HepG2 (cell line): ENCODE data around the gene POLR1G. TPM values are rescaled to one million over a fixed set of nuclear protein-coding genes. Genes with fewer than 3 reads are reported as not detected.

Source experiments
- ATAC-seq: fragments of 200-7000 bp; cut with Tn5 transposase; 3 replicates; pipeline ENCODE4 v1.9.1; 2020; ENCODE audit warnings: mild to moderate bottlenecking, moderate library complexity
- BruUV-seq: library from RNA; stranded (reverse); fragments of 400-500 nt; replicated peaks from 2 replicates; lab custom pipeline; 2021; lab: Mats Ljungman, UMichigan
- CTCF ChIA-PET: fragments of 300-600 bp; formaldehyde crosslinking; extraction: SDS; loops from one replicate; lab custom pipeline; 2021; ENCODE audit warnings: low total read pairs, inconsistent platforms, low intra/inter-chr PET ratio; lab: Yijun Ruan, JAX
- POLR2A ChIA-PET: fragments of 350-600 bp; sonication (Branson Sonifier 250); formaldehyde crosslinking; loops from one replicate; lab custom pipeline; 2020; ENCODE audit warnings: antibody characterized with exemption, inconsistent platforms; lab: Yijun Ruan, JAX
- DNase-seq: peaks from one replicate; pipeline ENCODE4 v3.0.0-alpha.2; 2015; ENCODE audit warnings: low spot score
- FAIRE-seq: peaks from 3 replicates; lab custom pipeline; 2011; peaks lifted over from hg19 to GRCh38; lab: Jason Lieb, UNC
- H2AFZ ChIP-seq: one replicate; pipeline ENCODE4 v1.6.1; 2011; ENCODE audit warnings: low read length, inconsistent platforms
- H3K27ac ChIP-seq: fragments of 300-600 bp; 3 replicates; pipeline ENCODE4 v1.8.0; 2011; ENCODE audit warnings: mixed run types, mild to moderate bottlenecking, mixed read lengths, low read length, inconsistent platforms; ENCODE audit not compliant: insufficient read depth; ENCODE audit errors: extremely low read length
- H3K27me3 ChIP-seq, 2 experiments: fragments of 200-600 bp in 1 of 2; 2 replicates in 1 of 2; 3 replicates in 1 of 2; pipeline versions ENCODE4 v1.6.0 to v1.8.0; 2011; ENCODE audit warnings: low read length in 2 of 2, mild to moderate bottlenecking in 2 of 2, moderate library complexity in 2 of 2, inconsistent platforms in 1 of 2; ENCODE audit not compliant: insufficient read depth in 2 of 2, control insufficient read depth in 1 of 2
- H3K36me3 ChIP-seq, 2 experiments: fragments of 200-600 bp in 1 of 2; replicated peaks in 1 of 2; 2 replicates in 1 of 2; 3 replicates in 1 of 2; pipeline versions ENCODE4 v1.5.1 to v1.8.0; 2011; ENCODE audit warnings: low read length in 2 of 2, inconsistent platforms in 1 of 2; ENCODE audit not compliant: insufficient read depth in 2 of 2, control insufficient read depth in 1 of 2
- H3K4me1 ChIP-seq: 2 replicates; pipeline ENCODE4 v1.5.1; 2012; ENCODE audit warnings: low read length, inconsistent platforms; ENCODE audit not compliant: insufficient read depth
- H3K4me2 ChIP-seq: 2 replicates; pipeline ENCODE4 v1.6.0; 2011; ENCODE audit warnings: low read depth, low read length, inconsistent platforms
- H3K4me3 ChIP-seq, 3 experiments: fragments of 200-600 bp in 1 of 3; sonication (generic), shearing (Covaris generic) in 1 of 3; replicated peaks in 1 of 3; 2 replicates each; pipeline ENCODE4 v1.5.1; 2011 to 2016; ENCODE audit warnings: low read length in 3 of 3, inconsistent platforms in 2 of 3, low read depth in 2 of 3, mild to moderate bottlenecking in 2 of 3, control low read depth in 1 of 3, mixed read lengths in 1 of 3; ENCODE audit not compliant: insufficient read depth in 1 of 3
- H3K79me2 ChIP-seq: one replicate; pipeline ENCODE4 v1.6.1; 2011; ENCODE audit warnings: low read length, inconsistent platforms; ENCODE audit not compliant: insufficient read depth
- H3K9ac ChIP-seq: 2 replicates; pipeline ENCODE4 v1.6.0; 2011; ENCODE audit warnings: mild to moderate bottlenecking, low read depth, low read length, inconsistent platforms; ENCODE audit not compliant: insufficient read depth
- H3K9me3 ChIP-seq: 2 replicates; pipeline ENCODE4 v1.5.1; 2012; ENCODE audit warnings: mild to moderate bottlenecking, low read length
- H4K20me1 ChIP-seq: 2 replicates; pipeline ENCODE4 v1.6.0; 2011; ENCODE audit warnings: inconsistent platforms, mild to moderate bottlenecking, low read length, moderate library complexity; ENCODE audit not compliant: insufficient read depth
- CHD4 ChIP-seq: fragments of 200-600 bp; sonication (generic); IDR thresholded peaks from 2 replicates; pipeline ENCODE4 v1.7.0; 2017; ENCODE audit warnings: mild to moderate bottlenecking, low read length, borderline replicate concordance
- CREM ChIP-seq, 2 experiments: sonication (generic) in 1 of 2; formaldehyde crosslinking in 1 of 2; IDR thresholded peaks; 2 replicates each; pipeline versions ENCODE4 v1.4.0 to v1.6.1; 2016 to 2020; ENCODE audit warnings: antibody characterized with exemption in 1 of 2, mild to moderate bottlenecking in 1 of 2, missing genetic modification reagents in 1 of 2
- DNMT3B ChIP-seq: conservative IDR thresholded peaks from 2 replicates; pipeline ENCODE4 v1.6.1; 2016; ENCODE audit warnings: missing biosample characterization, control low read depth
- HIVEP1 ChIP-seq: sonication (generic); formaldehyde crosslinking; IDR thresholded peaks from 2 replicates; pipeline ENCODE4 v1.4.0; 2020; ENCODE audit warnings: mild to moderate bottlenecking, missing genetic modification reagents
- SNAPC4 ChIP-seq: sonication (generic); formaldehyde crosslinking; IDR thresholded peaks from 2 replicates; pipeline ENCODE4 v1.4.0; 2020; ENCODE audit warnings: mild to moderate bottlenecking, missing genetic modification reagents
- TRAFD1 ChIP-seq: sonication (generic); formaldehyde crosslinking; IDR thresholded peaks from 2 replicates; pipeline ENCODE4 v1.5.1; 2020; ENCODE audit warnings: missing genetic modification reagents, mild to moderate bottlenecking, borderline replicate concordance
- XBP1 ChIP-seq: sonication (generic); formaldehyde crosslinking; IDR thresholded peaks from 2 replicates; pipeline ENCODE4 v1.5.0; 2020; ENCODE audit warnings: missing genetic modification reagents
- ZBTB7B ChIP-seq: sonication (generic); formaldehyde crosslinking; IDR thresholded peaks from 2 replicates; pipeline ENCODE4 v1.4.0; 2020; ENCODE audit warnings: missing genetic modification reagents
- ZMYM3 ChIP-seq: sonication (generic); formaldehyde crosslinking; IDR thresholded peaks from 2 replicates; pipeline ENCODE4 v1.5.1; 2020; ENCODE audit warnings: mild to moderate bottlenecking, missing genetic modification reagents
- ZNF230 ChIP-seq: sonication (generic); formaldehyde crosslinking; IDR thresholded peaks from 2 replicates; pipeline ENCODE4 v1.4.0; 2020; ENCODE audit warnings: mild to moderate bottlenecking, missing genetic modification reagents
- ZNF281 ChIP-seq: sonication (generic); formaldehyde crosslinking; IDR thresholded peaks from 2 replicates; pipeline ENCODE4 v1.4.0; 2020; ENCODE audit warnings: missing genetic modification reagents, borderline replicate concordance
- ZNF629 ChIP-seq: sonication (generic); formaldehyde crosslinking; conservative IDR thresholded peaks from 2 replicates; pipeline ENCODE4 v1.5.0; 2020; ENCODE audit warnings: missing genetic modification reagents
- ZNF75D ChIP-seq: sonication (generic); formaldehyde crosslinking; IDR thresholded peaks from 2 replicates; pipeline ENCODE4 v1.8.1; 2023; ENCODE audit warnings: missing genetic modification reagents, mild to moderate bottlenecking, borderline replicate concordance
- WGBS: methylation state at CpG from one replicate; pipeline ENCODE4 v1.1.6; 2017; ENCODE audit warnings: low lambda C conversion rate; 5-methylcytosine and 5-hydroxymethylcytosine counted together
- in situ Hi-C: cut with HindIII; loops from 2 replicates; pipeline ENCODE4 v1.10.0; 2017; ENCODE audit warnings: low pct_unique_long_range_greater_than_20kb; ENCODE audit not compliant: extremely low pct_ligation_motif_present
- intact Hi-C: fragments of 100-400 bp; cut with micrococcal nuclease; formaldehyde crosslinking; loops from one replicate; pipeline ENCODE4 v1.10.0; 2022; ENCODE audit not compliant: unreplicated experiment
- polyA plus RNA-seq, 8 experiments: library from polyadenylated mRNA; depleted of rRNA in 3 of 8; stranded (reverse) in 7 of 8; unstranded in 1 of 8; fragments of >200 nt; fragmentation: Illumina TruSeq in 4 of 8; extraction: Trizol in 4 of 8; gene quantifications; 2 replicates each; pipeline versions ENCODE4 v1.2.1 to v1.2.3, GENCODE V29; 2011 to 2016; ENCODE audit warnings: low read depth in 4 of 8, missing spikeins in 1 of 8, mixed read lengths in 1 of 8; ENCODE audit not compliant: insufficient read depth in 1 of 8
- total RNA-seq, 5 experiments: library from RNA; depleted of rRNA; stranded (reverse); fragments of >200 nt; fragmentation: Illumina TruSeq; extraction: Trizol; gene quantifications; 2 replicates each; pipeline ENCODE4 v1.2.3, GENCODE V29; 2016; ENCODE audit warnings: low read depth in 1 of 5

The POLR1G gene
- total and polyA plus RNA-seq, 2 of the 13 experiments (the other 11 are each of a cell fraction or from before 2014, with no cell fraction given), result 3.5 to 20.8 TPM

GRCh38 chr19:45440873-45441654 lies 34.6 kb downstream of the POLR1G start (continued):
- TF ChIP-seq SNAPC4, result no peak
- no peak for TF ChIP-seq DNMT3B (CRISPR knock-in tag)

GRCh38 chr19:45442408-45442777 lies 35.9 kb downstream of the POLR1G start:
- CTCF ChIA-PET, result no interaction called here
- ATAC-seq, result no peak
- Histone ChIP-seq H3K36me3 (no peaks in the 10 kb centered on the region), H3K27ac (no peak overlapping the region), H3K4me2 (no peak overlapping the region), H4K20me1 (no peaks in the 10 kb centered on the region), H3K79me2 (no peaks in the 10 kb centered on the region), H3K4me1 (peaks cover 61% of the 10 kb centered on the region), H3K27me3 (no peaks in the 10 kb centered on the region), H3K4me3 (no peak overlapping the region), H3K9ac (no peak overlapping the region), H2AFZ (no peak overlapping the region), H3K9me3 (no peaks in the 10 kb centered on the region)
- DNase-seq, result no peak
- TF ChIP-seq ZNF230 (CRISPR knock-in tag) (no peak), HIVEP1 (no peak), ZMYM3 (CRISPR knock-in tag) (peak; percentile 75), CHD4 (peak; percentile 71; the same call in 1 of the 2 replicates), ZNF75D (no peak), TRAFD1 (CRISPR knock-in tag) (no peak), ZBTB7B (CRISPR knock-in tag) (no peak), ZNF281 (no peak), XBP1 (CRISPR knock-in tag) (no peak), ZNF629 (CRISPR knock-in tag) (peak; percentile 96), CREM (IDR thresholded peaks at IDR 0.05) (no peak), CREM (CRISPR knock-in tag; IDR thresholded peaks at IDR 0.05) (no peak)
- intact Hi-C loops (no loop called here), in situ Hi-C loops (loop anchor here (5.0 kb wide), 1 partner anchor 35 kb away; no protein-coding TSS in a partner anchor)
- no TSS peak for BruUV-seq
- FAIRE-seq, result no peak
- POLR2A ChIA-PET, result no interaction called here
- 8% methylated on average over 2 of the region's 2 CpGs for WGBS
